Endodermal cell (in vitro differentiated cells): ENCODE measurements around the gene TM9SF1. TPM values are rescaled to one million over a fixed set of nuclear protein-coding genes. Genes with fewer than 3 reads are reported as not detected.

Experiments
- DNase-seq: peaks from one replicate; pipeline ENCODE4 v3.0.0-alpha.2; 2017
- H3K27ac ChIP-seq: 2 replicates; pipeline ENCODE4 v1.5.1; 2013; ENCODE audit warnings: mild to moderate bottlenecking, low read depth, low read length, moderate library complexity
- H3K27me3 ChIP-seq: 2 replicates; pipeline ENCODE4 v1.6.1; 2013; ENCODE audit warnings: mild to moderate bottlenecking, low read length, moderate library complexity; ENCODE audit not compliant: insufficient read depth, control insufficient read depth, poor library complexity, severe bottlenecking
- H3K36me3 ChIP-seq: 2 replicates; pipeline ENCODE4 v1.7.0; 2013; ENCODE audit warnings: mild to moderate bottlenecking, low read length, moderate library complexity; ENCODE audit not compliant: control insufficient read depth, insufficient read depth
- H3K4me1 ChIP-seq: one replicate; pipeline ENCODE4 v1.7.0; 2013; ENCODE audit warnings: low read length; ENCODE audit not compliant: control insufficient read depth, insufficient read depth
- H3K4me3 ChIP-seq: 2 replicates; pipeline ENCODE4 v1.5.1; 2013; ENCODE audit warnings: mild to moderate bottlenecking, low read length, moderate library complexity
- H3K9ac ChIP-seq: 2 replicates; pipeline ENCODE4 v1.6.1; 2013; ENCODE audit warnings: mild to moderate bottlenecking, low read length, moderate library complexity; ENCODE audit not compliant: poor library complexity, severe bottlenecking; ENCODE audit errors: extremely low read depth
- H3K9me3 ChIP-seq: 2 replicates; pipeline ENCODE4 v1.6.1; 2013; ENCODE audit warnings: mild to moderate bottlenecking, low read length, moderate library complexity; ENCODE audit not compliant: control insufficient read depth
- H3K27ac Mint-ChIP-seq: 2 replicates; pipeline ENCODE4 v1.8.0; 2020; ENCODE audit warnings: mixed read lengths
- H3K27me3 Mint-ChIP-seq: 2 replicates; pipeline ENCODE4 v1.8.0; 2021; ENCODE audit warnings: mild to moderate bottlenecking, mixed read lengths; ENCODE audit not compliant: insufficient read depth
- H3K36me3 Mint-ChIP-seq: 2 replicates; pipeline ENCODE4 v1.8.0; 2020; ENCODE audit warnings: low read depth, mixed read lengths
- H3K4me1 Mint-ChIP-seq: 2 replicates; pipeline ENCODE4 v1.8.0; 2020; ENCODE audit warnings: mixed read lengths
- H3K4me3 Mint-ChIP-seq: 2 replicates; pipeline ENCODE4 v1.8.0; 2020; ENCODE audit warnings: mild to moderate bottlenecking, moderate library complexity, mixed read lengths
- H3K9me3 Mint-ChIP-seq: 2 replicates; pipeline ENCODE4 v1.8.0; 2020; ENCODE audit warnings: mild to moderate bottlenecking, mixed read lengths
- WGBS, 2 experiments: methylation state at CpG; one replicate each; pipeline versions ENCODE4 v1.1.5 to v1.1.7; 2013; ENCODE audit warnings: missing lambda C conversion rate in 2 of 2, mixed read lengths in 1 of 2; ENCODE audit not compliant: insufficient coverage in 1 of 2, insufficient read length in 1 of 2; 5-methylcytosine and 5-hydroxymethylcytosine counted together
- total RNA-seq, 2 donors: library from RNA; stranded (reverse); fragmentation: NEBNext Ultra II Directional in 1 of 2; extraction: Animal tissue kit (Norgen Biotek cat#: 25700) in 1 of 2; gene quantifications; 2 replicates in 1 of 2; 3 replicates in 1 of 2; pipeline ENCODE4 v1.2.1, GENCODE V29; 2021
- TF ChIP-seq, protein P1 (sequence below): fragments of 200-600 bp; sonication (generic); conservative IDR thresholded peaks from 2 replicates; pipeline ENCODE4 v1.5.0; 2021; ENCODE audit warnings: antibody characterized with exemption, mild to moderate bottlenecking

TM9SF1 gene
- total RNA-seq, 2 donors from 2014 or later: 37.4 to 40.8 TPM

DNA sequence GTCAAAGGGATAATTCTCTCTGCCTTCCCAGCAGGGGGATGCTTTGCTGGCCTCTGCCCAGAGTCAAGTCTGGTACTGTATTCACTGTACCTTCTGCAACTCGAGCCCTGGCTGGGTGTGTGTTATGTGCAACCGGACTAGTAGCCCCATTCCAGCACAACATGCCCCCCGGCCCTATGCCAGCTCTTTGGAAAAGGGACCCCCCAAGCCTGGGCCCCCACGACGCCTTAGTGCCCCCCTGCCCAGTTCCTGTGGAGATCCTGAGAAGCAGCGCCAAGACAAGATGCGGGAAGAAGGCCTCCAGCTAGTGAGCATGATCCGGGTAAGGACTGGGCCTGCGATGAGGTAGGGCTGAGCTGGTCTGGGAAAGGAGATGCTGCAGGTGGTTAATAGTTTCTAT is 44.7 kb downstream of the TM9SF1 start:
- TF ChIP-seq, protein P1, sequence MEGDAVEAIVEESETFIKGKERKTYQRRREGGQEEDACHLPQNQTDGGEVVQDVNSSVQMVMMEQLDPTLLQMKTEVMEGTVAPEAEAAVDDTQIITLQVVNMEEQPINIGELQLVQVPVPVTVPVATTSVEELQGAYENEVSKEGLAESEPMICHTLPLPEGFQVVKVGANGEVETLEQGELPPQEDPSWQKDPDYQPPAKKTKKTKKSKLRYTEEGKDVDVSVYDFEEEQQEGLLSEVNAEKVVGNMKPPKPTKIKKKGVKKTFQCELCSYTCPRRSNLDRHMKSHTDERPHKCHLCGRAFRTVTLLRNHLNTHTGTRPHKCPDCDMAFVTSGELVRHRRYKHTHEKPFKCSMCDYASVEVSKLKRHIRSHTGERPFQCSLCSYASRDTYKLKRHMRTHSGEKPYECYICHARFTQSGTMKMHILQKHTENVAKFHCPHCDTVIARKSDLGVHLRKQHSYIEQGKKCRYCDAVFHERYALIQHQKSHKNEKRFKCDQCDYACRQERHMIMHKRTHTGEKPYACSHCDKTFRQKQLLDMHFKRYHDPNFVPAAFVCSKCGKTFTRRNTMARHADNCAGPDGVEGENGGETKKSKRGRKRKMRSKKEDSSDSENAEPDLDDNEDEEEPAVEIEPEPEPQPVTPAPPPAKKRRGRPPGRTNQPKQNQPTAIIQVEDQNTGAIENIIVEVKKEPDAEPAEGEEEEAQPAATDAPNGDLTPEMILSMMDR: no peak
- Histone ChIP-seq H3K4me3 (no peak overlapping the region), H3K36me3 (peaks cover 55% of the 10 kb centered on the region), H3K27ac (no peak overlapping the region), H3K9ac (no peak overlapping the region), H3K9me3 (no peaks in the 10 kb centered on the region), H3K27me3 (no peaks in the 10 kb centered on the region), H3K4me1 (peaks cover 6% of the 10 kb centered on the region)
- 97 to 99% methylated on average over 7 to 9 of the region's 9 CpGs for WGBS, 2 experiments
- Mint-ChIP-seq H3K9me3 (no peaks in the 10 kb centered on the region), H3K4me1 (peaks cover 16% of the 10 kb centered on the region), H3K27me3 (no peaks in the 10 kb centered on the region), H3K27ac (no peak overlapping the region), H3K4me3 (no peak overlapping the region), H3K36me3 (peaks cover 53% of the 10 kb centered on the region)
- no peak for DNase-seq

DNA sequence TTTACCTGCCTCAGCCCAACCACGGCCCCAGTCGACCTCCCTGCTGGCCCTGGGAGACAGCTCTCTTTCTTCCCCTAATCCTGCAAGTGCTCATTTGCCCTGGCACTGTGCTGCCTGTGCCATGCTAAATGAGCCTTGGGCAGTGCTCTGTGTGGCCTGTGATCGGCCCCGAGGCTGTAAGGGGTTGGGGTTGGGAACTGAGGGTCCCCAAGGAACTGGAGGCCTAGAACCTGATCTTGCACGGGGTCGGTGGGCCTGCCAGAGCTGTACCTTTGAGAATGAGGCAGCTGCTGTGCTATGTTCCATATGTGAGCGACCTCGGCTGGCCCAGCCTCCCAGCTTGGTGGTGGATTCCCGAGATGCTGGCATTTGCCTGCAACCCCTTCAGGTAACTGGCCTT is 45.2 kb downstream of the TM9SF1 start:
- Mint-ChIP-seq H3K27ac (no peak overlapping the region), H3K4me3 (no peak overlapping the region), H3K36me3 (peaks cover 48% of the 10 kb centered on the region), H3K4me1 (peaks cover 20% of the 10 kb centered on the region), H3K27me3 (no peaks in the 10 kb centered on the region), H3K9me3 (no peaks in the 10 kb centered on the region)
- TF ChIP-seq, protein P1: no peak
- DNase-seq: no peak
- Histone ChIP-seq H3K9ac (no peak overlapping the region), H3K9me3 (no peaks in the 10 kb centered on the region), H3K27ac (no peak overlapping the region), H3K27me3 (no peaks in the 10 kb centered on the region), H3K4me1 (peaks cover 6% of the 10 kb centered on the region), H3K36me3 (peaks cover 50% of the 10 kb centered on the region), H3K4me3 (no peak overlapping the region)
- 86 to 94% methylated on average over 6 to 9 of the region's 9 CpGs for WGBS, 2 experiments

DNA sequence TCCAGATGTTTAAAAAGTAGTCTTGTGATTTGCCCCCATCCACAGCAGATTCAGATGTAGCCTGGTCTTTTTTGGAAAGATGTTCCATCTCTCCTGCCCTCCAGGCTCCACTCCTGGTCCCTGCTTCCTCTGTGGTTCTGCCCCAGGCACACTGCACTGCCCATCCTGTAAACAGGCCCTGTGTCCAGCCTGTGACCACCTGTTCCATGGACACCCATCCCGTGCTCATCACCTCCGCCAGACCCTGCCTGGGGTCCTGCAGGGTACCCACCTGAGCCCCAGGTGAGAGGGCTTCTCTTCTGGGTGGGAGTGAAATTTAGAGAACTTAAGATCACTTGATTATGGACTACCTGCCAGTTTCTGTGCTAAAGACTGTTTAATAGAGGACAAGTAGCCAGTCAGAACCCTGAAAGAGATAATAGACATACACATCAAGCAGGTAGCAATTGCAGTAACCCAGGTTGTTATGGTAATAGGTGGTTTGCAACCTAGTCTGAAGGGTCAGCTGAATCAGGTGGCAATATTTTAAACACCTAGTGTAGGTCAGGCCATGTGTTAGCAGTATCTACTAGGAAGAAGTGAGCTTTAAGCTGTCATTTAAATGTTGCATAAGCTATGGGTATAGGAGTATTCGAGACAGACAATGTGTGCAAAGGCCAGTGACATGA is 45.8 kb downstream of the TM9SF1 start:
- H3K4me1 ChIP-seq: peaks cover 6% of the 10 kb centered on the region
- peaks cover 20% of the 10 kb centered on the region for H3K4me1 Mint-ChIP-seq
- H3K27me3 Mint-ChIP-seq: no peaks in the 10 kb centered on the region
- WGBS, 2 experiments: 93% methylated on average over 3 of the region's 3 CpGs; no CpG with 5 or more reads in 1 of the 2 experiments
- no peaks in the 10 kb centered on the region for H3K27me3 ChIP-seq
- peak overlapping the region; percentile 92 for H3K4me3 Mint-ChIP-seq
- no peak overlapping the region for H3K27ac ChIP-seq
- H3K36me3 Mint-ChIP-seq: peaks cover 44% of the 10 kb centered on the region
- no peaks in the 10 kb centered on the region for H3K9me3 ChIP-seq
- no peak overlapping the region for H3K27ac Mint-ChIP-seq
- no peak overlapping the region for H3K9ac ChIP-seq
- H3K4me3 ChIP-seq: no peak overlapping the region
- TF ChIP-seq, protein P1: no peak
- no peak for DNase-seq
- H3K36me3 ChIP-seq: peaks cover 49% of the 10 kb centered on the region
- H3K9me3 Mint-ChIP-seq: no peaks in the 10 kb centered on the region
